ENCODE measurements around the gene FARS2.

FARS2 gene

DNA sequence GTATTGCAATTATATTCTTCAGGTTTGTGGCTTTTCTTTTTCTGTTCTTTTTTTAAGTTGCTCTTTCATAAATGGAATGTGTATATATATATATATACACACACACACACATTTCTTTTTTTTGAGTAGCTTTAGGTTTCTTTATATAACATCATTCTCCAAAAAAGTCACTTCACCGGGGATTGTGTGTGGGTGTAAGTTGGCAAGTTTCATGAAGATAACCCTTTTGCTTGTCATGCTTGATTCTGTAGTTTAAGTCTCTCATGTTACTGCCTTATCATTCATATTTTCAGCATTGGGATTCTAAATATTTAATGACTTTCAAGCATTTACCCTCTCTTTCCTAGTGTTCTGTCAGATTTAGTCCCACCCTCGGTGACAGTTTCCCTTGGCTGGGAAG, 181.0 kb downstream of the FARS2 start:
- Histone ChIP-seq H3K9ac (ENCODE audit: low read length) (no peak overlapping the region), H3K36me3 (ENCODE audit: insufficient read depth, low read length) (no peaks in the 10 kb centered on the region), H3K27ac (ENCODE audit: low read depth, low read length) (no peak overlapping the region), H3K9me3 (ENCODE audit: low read length) (no peaks in the 10 kb centered on the region), H3K4me1 (ENCODE audit: insufficient read depth, low read length) (no peaks in the 10 kb centered on the region), H3K27me3 (ENCODE audit: control insufficient read depth in 1 of 2, insufficient read depth in 2 of 2, low read length in 2 of 2) (no peaks in the 10 kb centered on the region), H3K4me3 (ENCODE audit: low read depth in 1 of 2, low read length in 2 of 2) (no peak overlapping the region)

DNA sequence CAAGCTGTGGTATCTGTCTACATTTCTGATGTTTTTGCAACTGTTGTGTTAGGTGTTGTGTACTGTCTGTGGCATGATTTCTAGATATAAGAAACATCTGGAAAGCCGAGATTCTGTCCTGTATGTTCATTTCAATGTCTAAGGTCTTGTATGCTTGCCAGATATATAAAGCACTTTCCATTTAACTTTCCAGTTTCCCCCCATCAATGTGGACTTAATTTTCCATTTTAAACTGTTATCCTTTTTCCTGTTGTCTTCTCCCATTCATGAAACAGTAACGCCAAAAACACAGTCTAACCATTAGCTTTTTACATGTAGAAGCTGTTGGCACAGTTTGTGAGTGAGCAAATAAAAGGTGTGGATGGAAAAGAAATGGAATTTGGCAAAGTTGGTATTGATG, 181.6 kb downstream of the FARS2 start:
- H3K9me3 ChIP-seq (ENCODE audit: low read length) = no peaks in the 10 kb centered on the region
- H3K4me3 ChIP-seq (ENCODE audit: low read depth in 1 of 2, low read length in 2 of 2) = no peak overlapping the region
- no peaks in the 10 kb centered on the region for H3K36me3 ChIP-seq (ENCODE audit: insufficient read depth, low read length)
- no peaks in the 10 kb centered on the region for H3K27me3 ChIP-seq (ENCODE audit: control insufficient read depth in 1 of 2, insufficient read depth in 2 of 2, low read length in 2 of 2)
- H3K4me1 ChIP-seq (ENCODE audit: insufficient read depth, low read length) = no peaks in the 10 kb centered on the region
- no peak overlapping the region for H3K9ac ChIP-seq (ENCODE audit: low read length)
- H3K27ac ChIP-seq (ENCODE audit: low read depth, low read length) = no peak overlapping the region

DNA sequence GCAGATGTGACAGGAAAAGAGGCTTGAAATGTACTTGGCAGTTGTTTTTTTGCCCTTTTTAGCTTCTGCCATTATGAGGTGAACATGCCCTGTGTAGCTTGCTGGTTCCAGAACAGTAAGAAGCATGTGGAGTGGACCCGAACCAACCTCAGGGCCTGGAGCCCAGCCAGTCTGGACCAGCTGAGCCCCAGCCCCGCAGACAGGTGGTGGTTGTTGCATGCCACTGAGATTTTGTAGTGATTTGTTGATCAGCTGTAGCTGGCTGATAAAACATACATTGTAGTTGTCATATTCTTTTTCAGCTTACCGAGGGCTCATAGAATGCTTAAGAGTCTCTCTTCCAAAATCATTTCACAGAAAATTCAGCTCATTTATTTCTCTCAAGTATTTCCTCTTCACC, 182.2 kb downstream of the FARS2 start:
- Histone ChIP-seq H3K27me3 (ENCODE audit: control insufficient read depth in 1 of 2, insufficient read depth in 2 of 2, low read length in 2 of 2) (no peaks in the 10 kb centered on the region), H3K36me3 (ENCODE audit: insufficient read depth, low read length) (no peaks in the 10 kb centered on the region), H3K4me1 (ENCODE audit: insufficient read depth, low read length) (no peaks in the 10 kb centered on the region)

DNA sequence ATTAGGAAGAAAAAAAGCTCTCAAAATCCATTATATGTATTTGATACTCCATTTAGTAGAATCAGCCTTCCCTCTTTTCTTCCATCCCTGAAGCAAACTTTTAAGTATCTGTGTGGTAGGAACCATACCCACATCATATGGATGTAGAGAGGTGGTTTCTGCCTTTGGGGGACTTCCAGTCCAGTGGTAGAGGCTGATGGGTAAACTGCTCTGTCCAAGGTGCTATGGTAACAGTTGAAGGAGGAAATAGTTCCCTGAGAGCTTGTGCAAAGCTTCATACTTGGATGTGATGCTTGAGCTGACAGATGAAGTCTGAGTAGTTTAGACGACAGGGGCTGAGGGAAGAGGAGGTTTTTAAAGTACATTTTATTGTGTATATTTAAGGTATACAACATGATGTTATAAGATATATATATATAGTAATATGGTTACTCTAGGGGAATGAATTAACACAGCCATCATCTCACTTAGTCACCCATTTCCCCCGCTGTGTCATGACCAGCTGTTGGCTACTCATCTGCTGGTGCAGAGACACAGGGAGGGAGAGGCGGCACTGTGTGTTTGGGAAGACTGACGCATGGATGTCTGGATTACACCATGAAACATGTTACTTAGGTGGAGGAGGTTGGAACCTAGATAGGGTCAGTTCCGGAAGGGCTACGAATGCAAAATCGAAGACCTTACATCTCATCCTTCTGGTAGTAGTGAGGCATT, 185.2 kb downstream of the FARS2 start:
- Histone ChIP-seq H3K27me3 (ENCODE audit: control insufficient read depth in 1 of 2, insufficient read depth in 2 of 2, low read length in 2 of 2) (no peaks in the 10 kb centered on the region), H3K9me3 (ENCODE audit: low read length) (no peaks in the 10 kb centered on the region), H3K9ac (ENCODE audit: low read length) (no peak overlapping the region), H3K4me3 (ENCODE audit: low read depth in 1 of 2, low read length in 2 of 2) (no peak overlapping the region), H3K4me1 (ENCODE audit: insufficient read depth, low read length) (no peaks in the 10 kb centered on the region), H3K27ac (ENCODE audit: low read depth, low read length) (no peak overlapping the region), H3K36me3 (ENCODE audit: insufficient read depth, low read length) (no peaks in the 10 kb centered on the region)

More for the DNA sequence above, 182.2 kb downstream of the FARS2 start:
- Histone ChIP-seq H3K9ac (ENCODE audit: low read length) (no peak overlapping the region), H3K9me3 (ENCODE audit: low read length) (no peaks in the 10 kb centered on the region), H3K4me3 (ENCODE audit: low read depth in 1 of 2, low read length in 2 of 2) (no peak overlapping the region), H3K27ac (ENCODE audit: low read depth, low read length) (no peak overlapping the region)

DNA sequence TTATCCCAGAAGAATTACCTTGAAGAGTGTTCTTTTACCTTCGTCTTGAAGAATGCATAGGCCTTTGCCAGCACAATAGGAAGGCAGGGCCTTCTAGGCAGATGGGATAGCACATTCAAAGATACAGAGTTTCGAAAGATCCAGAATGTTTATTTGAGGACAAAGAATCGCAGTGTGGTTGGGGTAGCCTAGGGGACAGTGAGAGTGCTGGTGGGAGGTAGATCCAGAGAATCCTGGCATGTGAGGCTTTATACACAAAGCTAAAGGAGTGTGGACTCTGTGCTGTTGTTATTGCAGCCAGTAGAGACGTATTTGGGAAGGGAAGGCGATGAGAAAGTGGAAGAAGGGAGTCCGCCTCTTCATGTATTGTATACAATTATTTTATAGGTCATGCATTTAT, 186.6 kb downstream of the FARS2 start:
- H3K4me3 ChIP-seq (ENCODE audit: low read depth in 1 of 2, low read length in 2 of 2) = no peak overlapping the region
- H3K27ac ChIP-seq (ENCODE audit: low read depth, low read length) = no peak overlapping the region
- no peaks in the 10 kb centered on the region for H3K27me3 ChIP-seq (ENCODE audit: control insufficient read depth in 1 of 2, insufficient read depth in 2 of 2, low read length in 2 of 2)
- H3K9me3 ChIP-seq (ENCODE audit: low read length) = no peaks in the 10 kb centered on the region
- H3K9ac ChIP-seq (ENCODE audit: low read length) = no peak overlapping the region
- no peaks in the 10 kb centered on the region for H3K36me3 ChIP-seq (ENCODE audit: insufficient read depth, low read length)
- H3K4me1 ChIP-seq (ENCODE audit: insufficient read depth, low read length) = no peaks in the 10 kb centered on the region

DNA sequence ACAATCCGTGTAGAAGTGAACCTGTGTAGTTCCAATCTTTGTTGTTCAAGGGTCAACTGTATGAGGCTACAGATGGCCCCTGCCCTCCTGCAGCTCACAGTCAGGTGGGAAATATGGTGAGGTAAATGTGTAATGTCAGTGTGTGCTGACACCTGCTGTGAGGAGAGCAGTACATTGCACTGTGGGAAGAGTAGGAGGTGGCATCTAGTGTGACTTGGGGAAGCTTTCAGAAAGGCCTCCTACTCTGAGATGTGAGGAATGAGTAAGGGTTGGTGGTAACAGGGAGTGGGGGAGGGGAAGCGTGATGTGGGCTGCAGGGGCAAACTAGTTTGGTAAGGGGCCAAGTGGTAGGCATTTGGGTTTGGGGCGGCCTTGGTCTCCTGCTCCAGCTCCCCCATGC, 188.8 kb downstream of the FARS2 start:
- no peak overlapping the region for H3K9ac ChIP-seq (ENCODE audit: low read length)
- H3K4me1 ChIP-seq (ENCODE audit: insufficient read depth, low read length) = no peaks in the 10 kb centered on the region
- H3K27ac ChIP-seq (ENCODE audit: low read depth, low read length) = no peak overlapping the region
- no peaks in the 10 kb centered on the region for H3K36me3 ChIP-seq (ENCODE audit: insufficient read depth, low read length)
- H3K9me3 ChIP-seq (ENCODE audit: low read length) = no peaks in the 10 kb centered on the region
- H3K27me3 ChIP-seq (ENCODE audit: control insufficient read depth in 1 of 2, insufficient read depth in 2 of 2, low read length in 2 of 2) = no peaks in the 10 kb centered on the region
- H3K4me3 ChIP-seq (ENCODE audit: low read depth in 1 of 2, low read length in 2 of 2) = no peak overlapping the region

DNA sequence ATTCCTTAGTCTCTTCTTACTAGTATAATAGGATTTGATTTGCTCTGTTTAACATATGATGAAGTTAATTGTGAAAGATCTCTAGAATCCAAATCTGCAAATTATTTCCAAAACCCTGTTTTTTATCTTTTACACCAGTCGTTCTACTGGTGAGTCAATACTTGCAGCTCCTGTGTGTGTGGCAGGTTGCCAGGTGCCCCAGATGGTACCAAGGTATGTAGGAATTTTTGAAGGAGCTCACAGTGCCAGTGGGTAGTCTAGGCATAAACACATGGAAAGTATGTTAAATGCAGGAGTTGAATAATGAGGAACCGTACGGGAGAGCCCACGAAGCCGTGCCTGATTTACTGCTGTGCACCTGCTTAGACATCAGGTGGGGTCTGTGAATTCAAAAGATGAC, 192.2 kb downstream of the FARS2 start:
- H3K36me3 ChIP-seq (ENCODE audit: insufficient read depth, low read length) = no peaks in the 10 kb centered on the region
- no peaks in the 10 kb centered on the region for H3K4me1 ChIP-seq (ENCODE audit: insufficient read depth, low read length)
- H3K9ac ChIP-seq (ENCODE audit: low read length) = no peak overlapping the region
- H3K4me3 ChIP-seq (ENCODE audit: low read depth in 1 of 2, low read length in 2 of 2) = no peak overlapping the region
- no peak overlapping the region for H3K27ac ChIP-seq (ENCODE audit: low read depth, low read length)
- H3K27me3 ChIP-seq (ENCODE audit: control insufficient read depth in 1 of 2, insufficient read depth in 2 of 2, low read length in 2 of 2) = no peaks in the 10 kb centered on the region
- no peaks in the 10 kb centered on the region for H3K9me3 ChIP-seq (ENCODE audit: low read length)

DNA sequence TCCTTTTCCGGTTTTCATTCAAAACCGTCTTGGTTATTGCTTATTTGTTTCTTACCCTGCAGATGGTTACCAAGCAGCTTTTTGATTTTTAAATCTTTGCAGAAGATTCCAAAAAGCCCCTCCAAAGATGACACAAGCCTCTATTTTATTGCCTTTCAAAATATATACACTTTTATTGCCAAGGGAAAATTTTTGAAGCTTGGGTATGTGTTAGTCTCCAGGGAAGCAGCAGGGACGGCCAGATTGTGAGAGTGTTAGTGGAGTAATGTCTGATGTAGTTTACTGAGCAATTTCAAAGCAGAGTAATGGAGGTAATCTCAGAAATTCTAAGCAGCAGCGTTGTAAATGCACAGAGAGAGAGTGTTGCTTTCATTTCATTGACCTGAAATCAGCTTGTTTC, 193.8 kb downstream of the FARS2 start:
- H3K4me3 ChIP-seq (ENCODE audit: low read depth in 1 of 2, low read length in 2 of 2) = no peak overlapping the region
- no peaks in the 10 kb centered on the region for H3K27me3 ChIP-seq (ENCODE audit: control insufficient read depth in 1 of 2, insufficient read depth in 2 of 2, low read length in 2 of 2)
- H3K9ac ChIP-seq (ENCODE audit: low read length) = no peak overlapping the region
- H3K36me3 ChIP-seq (ENCODE audit: insufficient read depth, low read length) = no peaks in the 10 kb centered on the region
- no peak overlapping the region for H3K27ac ChIP-seq (ENCODE audit: low read depth, low read length)
- H3K4me1 ChIP-seq (ENCODE audit: insufficient read depth, low read length) = no peaks in the 10 kb centered on the region
- no peaks in the 10 kb centered on the region for H3K9me3 ChIP-seq (ENCODE audit: low read length)

DNA sequence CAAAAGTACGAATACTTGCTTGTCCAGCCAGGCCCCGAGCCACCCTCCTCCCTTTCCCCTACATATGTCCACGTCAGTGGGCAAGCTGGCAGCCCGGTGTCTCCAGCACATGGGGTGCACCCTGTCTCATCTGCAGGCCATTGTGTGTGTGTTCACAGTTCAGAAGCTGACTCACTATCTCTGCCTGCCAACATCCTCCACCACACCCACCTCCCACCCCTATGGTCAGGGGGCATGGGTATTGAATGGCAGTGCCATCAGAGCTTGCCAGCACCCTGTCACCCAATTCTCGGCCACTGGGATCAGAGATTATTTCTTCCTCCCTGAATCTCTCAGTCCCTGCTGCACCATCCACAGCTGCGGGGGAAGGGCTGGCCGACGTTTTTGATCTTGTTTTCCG, 195.7 kb downstream of the FARS2 start:
- H3K4me3 ChIP-seq (ENCODE audit: low read depth in 1 of 2, low read length in 2 of 2) = no peak overlapping the region
- no peaks in the 10 kb centered on the region for H3K4me1 ChIP-seq (ENCODE audit: insufficient read depth, low read length)
- H3K9ac ChIP-seq (ENCODE audit: low read length) = no peak overlapping the region
- H3K27me3 ChIP-seq (ENCODE audit: control insufficient read depth in 1 of 2, insufficient read depth in 2 of 2, low read length in 2 of 2) = no peaks in the 10 kb centered on the region
- no peaks in the 10 kb centered on the region for H3K36me3 ChIP-seq (ENCODE audit: insufficient read depth, low read length)
- no peaks in the 10 kb centered on the region for H3K9me3 ChIP-seq (ENCODE audit: low read length)
- no peak overlapping the region for H3K27ac ChIP-seq (ENCODE audit: low read depth, low read length)

DNA sequence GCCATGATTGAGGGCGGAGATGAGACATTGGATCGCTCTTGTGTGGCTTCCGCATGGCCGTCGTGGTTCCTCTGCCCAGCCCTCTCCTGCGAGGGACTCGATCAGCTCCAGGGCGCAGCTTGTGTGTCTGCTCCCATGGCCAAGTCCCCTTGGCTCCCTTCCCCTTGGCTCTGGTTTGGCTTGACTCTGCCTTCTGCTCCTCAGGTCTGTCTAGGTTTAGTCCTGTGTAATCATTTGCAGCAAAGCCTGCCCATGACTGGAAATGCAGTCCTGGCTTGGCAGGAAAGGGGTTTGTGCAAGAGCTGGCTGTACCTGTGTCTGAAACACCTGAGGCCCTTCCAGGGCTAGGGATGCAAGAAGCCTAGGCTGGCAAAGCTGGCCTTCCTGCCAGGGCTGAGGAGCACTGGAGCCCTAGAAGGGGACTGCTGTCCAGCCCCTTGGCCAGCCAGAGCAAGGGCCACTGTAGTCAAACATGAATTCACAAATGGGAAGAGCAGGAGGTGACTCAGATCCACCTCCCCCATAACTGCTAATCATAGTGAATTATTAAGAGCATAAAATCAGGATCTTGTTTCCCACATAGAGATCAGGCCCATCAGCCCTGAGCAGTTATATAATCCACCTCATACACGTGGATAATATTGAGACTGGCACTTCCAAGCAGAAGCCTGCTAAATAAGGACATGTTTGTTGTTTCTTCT, 196.8 kb downstream of the FARS2 start:
- no peak overlapping the region for H3K9ac ChIP-seq (ENCODE audit: low read length)
- no peaks in the 10 kb centered on the region for H3K4me1 ChIP-seq (ENCODE audit: insufficient read depth, low read length)
- no peak overlapping the region for H3K27ac ChIP-seq (ENCODE audit: low read depth, low read length)
- no peaks in the 10 kb centered on the region for H3K9me3 ChIP-seq (ENCODE audit: low read length)
- H3K27me3 ChIP-seq (ENCODE audit: control insufficient read depth in 1 of 2, insufficient read depth in 2 of 2, low read length in 2 of 2) = no peaks in the 10 kb centered on the region
- H3K4me3 ChIP-seq (ENCODE audit: low read depth in 1 of 2, low read length in 2 of 2) = no peak overlapping the region
- no peaks in the 10 kb centered on the region for H3K36me3 ChIP-seq (ENCODE audit: insufficient read depth, low read length)

DNA sequence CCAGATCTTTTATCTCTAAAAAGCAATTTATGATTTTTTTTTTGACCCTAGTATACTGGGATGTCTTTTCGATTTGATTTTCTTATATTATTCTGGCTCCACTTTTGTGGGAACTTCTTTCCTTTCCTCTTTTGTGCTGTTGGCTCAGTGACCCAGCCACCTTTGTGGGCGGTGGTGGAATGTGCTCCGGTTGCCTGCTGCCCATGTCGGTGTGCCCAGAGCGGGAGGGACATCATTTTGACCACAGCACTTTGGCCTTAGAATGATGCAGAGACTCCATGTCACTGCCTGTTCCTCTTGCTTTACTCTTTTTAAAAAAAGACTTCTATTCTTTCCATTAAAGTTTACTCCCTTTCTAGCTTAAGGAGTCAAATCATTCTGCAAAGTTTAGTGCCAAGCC, 198.0 kb downstream of the FARS2 start:
- no peak overlapping the region for H3K9ac ChIP-seq (ENCODE audit: low read length)
- no peaks in the 10 kb centered on the region for H3K36me3 ChIP-seq (ENCODE audit: insufficient read depth, low read length)
- H3K27ac ChIP-seq (ENCODE audit: low read depth, low read length) = no peak overlapping the region
- H3K27me3 ChIP-seq (ENCODE audit: control insufficient read depth in 1 of 2, insufficient read depth in 2 of 2, low read length in 2 of 2) = no peaks in the 10 kb centered on the region
- H3K4me3 ChIP-seq (ENCODE audit: low read depth in 1 of 2, low read length in 2 of 2) = no peak overlapping the region
- H3K9me3 ChIP-seq (ENCODE audit: low read length) = no peaks in the 10 kb centered on the region
- H3K4me1 ChIP-seq (ENCODE audit: insufficient read depth, low read length) = no peaks in the 10 kb centered on the region

DNA sequence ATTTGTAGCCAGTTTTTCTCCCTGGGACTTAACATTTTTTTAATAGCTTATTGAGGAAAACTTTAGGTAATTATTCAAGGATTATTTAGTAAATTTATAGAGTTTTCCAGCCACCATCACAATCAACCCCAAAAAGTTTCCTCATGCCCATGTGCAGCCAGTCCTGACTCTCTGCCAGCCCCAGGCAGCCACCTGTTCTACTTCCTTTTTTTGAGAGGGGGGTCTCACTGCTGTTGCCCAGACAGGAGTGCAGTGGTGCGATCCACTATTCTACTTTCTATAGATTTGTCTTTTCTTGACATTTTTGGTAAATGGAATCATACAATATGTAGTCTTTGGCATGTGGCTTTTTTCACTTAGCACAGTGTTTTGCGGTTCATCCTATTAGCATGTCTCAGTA, 200.1 kb downstream of the FARS2 start:
- H3K27ac ChIP-seq (ENCODE audit: low read depth, low read length) = no peak overlapping the region
- no peaks in the 10 kb centered on the region for H3K4me1 ChIP-seq (ENCODE audit: insufficient read depth, low read length)
- H3K4me3 ChIP-seq (ENCODE audit: low read depth in 1 of 2, low read length in 2 of 2) = no peak overlapping the region
- no peaks in the 10 kb centered on the region for H3K27me3 ChIP-seq (ENCODE audit: control insufficient read depth in 1 of 2, insufficient read depth in 2 of 2, low read length in 2 of 2)
- H3K36me3 ChIP-seq (ENCODE audit: insufficient read depth, low read length) = no peaks in the 10 kb centered on the region
- no peaks in the 10 kb centered on the region for H3K9me3 ChIP-seq (ENCODE audit: low read length)
- no peak overlapping the region for H3K9ac ChIP-seq (ENCODE audit: low read length)
